CD4-positive, alpha-beta memory T cell (primary cell): Measurements from ENCODE around the gene MRPS23. TPM values are rescaled to one million over a fixed set of nuclear protein-coding genes. Genes with fewer than 3 reads are reported as not detected.

Experiments used
- CTCF ChIA-PET: fragments of 350-600 bp; sonication (Branson Sonifier 250); formaldehyde crosslinking; loops from one replicate; lab custom pipeline; 2021; ENCODE audit warnings: inconsistent platforms; ENCODE audit not compliant: partially characterized antibody; lab: Charles Lee
- POLR2A ChIA-PET: fragments of 350-600 bp; sonication (Branson Sonifier 250); formaldehyde crosslinking; loops from one replicate; lab custom pipeline; 2021; ENCODE audit not compliant: partially characterized antibody; lab: Charles Lee
- DNase-seq, 5 donors: peaks; one replicate each; pipeline versions ENCODE4 v3.0.0 to v3.0.0-alpha.2; 2020 to 2022; ENCODE audit warnings: mixed read lengths in 1 of 5
- H3K27ac ChIP-seq: one replicate; pipeline ENCODE4 v1.7.0; 2013; ENCODE audit warnings: low read depth, low read length
- H3K27me3 ChIP-seq: 2 replicates; pipeline ENCODE4 v1.7.0; 2013; ENCODE audit warnings: mild to moderate bottlenecking, low read length, moderate library complexity; ENCODE audit not compliant: insufficient read depth
- H3K36me3 ChIP-seq: 2 replicates; pipeline ENCODE4 v1.7.0; 2013; ENCODE audit warnings: mild to moderate bottlenecking, low read length, moderate library complexity; ENCODE audit not compliant: insufficient read depth
- H3K4me1 ChIP-seq: 2 replicates; pipeline ENCODE4 v1.7.0; 2013; ENCODE audit warnings: mild to moderate bottlenecking, low read length, moderate library complexity; ENCODE audit not compliant: insufficient read depth
- H3K4me3 ChIP-seq, 2 donors: one replicate each; pipeline ENCODE4 v1.7.0; 2013; ENCODE audit warnings: low read length in 2 of 2, mild to moderate bottlenecking in 1 of 2
- H3K9me3 ChIP-seq, 2 donors: one replicate each; pipeline ENCODE4 v1.7.0; 2013; ENCODE audit warnings: low read length in 2 of 2, control low read depth in 1 of 2; ENCODE audit not compliant: control insufficient read depth in 1 of 2
- H3K27ac Mint-ChIP-seq, 7 donors: one replicate each; pipeline ENCODE4 v1.8.0; 2020 to 2021; ENCODE audit warnings: mixed read lengths in 7 of 7, mild to moderate bottlenecking in 6 of 7, inconsistent platforms in 3 of 7, moderate library complexity in 3 of 7
- H3K27me3 Mint-ChIP-seq, 2 donors: one replicate each; pipeline ENCODE4 v1.8.0; 2020 to 2021; ENCODE audit warnings: mixed read lengths in 2 of 2
- H3K36me3 Mint-ChIP-seq, 2 donors: one replicate each; pipeline ENCODE4 v1.8.0; 2020 to 2021; ENCODE audit warnings: mixed read lengths in 2 of 2, inconsistent platforms in 1 of 2, mild to moderate bottlenecking in 1 of 2
- H3K4me1 Mint-ChIP-seq, 4 donors: one replicate each; pipeline ENCODE4 v1.8.0; 2020 to 2021; ENCODE audit warnings: mixed read lengths in 4 of 4, mild to moderate bottlenecking in 1 of 4
- H3K4me3 Mint-ChIP-seq, 8 donors: one replicate each; pipeline ENCODE4 v1.8.0; 2020 to 2021; ENCODE audit warnings: mixed read lengths in 8 of 8, mild to moderate bottlenecking in 7 of 8, moderate library complexity in 6 of 8, inconsistent platforms in 3 of 8
- H3K9me3 Mint-ChIP-seq, 8 donors: one replicate each; pipeline ENCODE4 v1.8.0; 2020 to 2021; ENCODE audit warnings: mixed read lengths in 8 of 8, mild to moderate bottlenecking in 5 of 8, inconsistent platforms in 3 of 8, moderate library complexity in 1 of 8
- intact Hi-C: fragments of 100-400 bp; cut with micrococcal nuclease; formaldehyde crosslinking; loops from one replicate; pipeline ENCODE4 v1.15.1; 2023
- polyA plus RNA-seq, 2 donors: library from polyadenylated mRNA; unstranded; fragments of 300-500 nt; fragmentation: Illumina TruSeq; gene quantifications; one replicate each; pipeline ENCODE4 v1.2.3, GENCODE V29; 2021
- total RNA-seq, 2 experiments: library from RNA; stranded (reverse); gene quantifications; one replicate each; pipeline ENCODE4 v1.2.3, GENCODE V29; 2021

Gene MRPS23
- total and polyA plus RNA-seq, 4 experiments from 2014 or later, result 28.7 to 41.7 (median 32.6) TPM

GRCh38 chr17:57832314-57833178 lies 17.3 kb downstream of the MRPS23 start:
- Mint-ChIP-seq H3K4me3 (no peak overlapping the region), H3K36me3 (peaks cover 4 to 5% of the 10 kb centered on the region in 2 donors), H3K27me3 (no peaks in the 10 kb centered on the region), H3K27ac (no peak overlapping the region), H3K9me3 (no peaks in the 10 kb centered on the region), H3K4me1 (peaks cover 0 to 5% (median 0%) of the 10 kb centered on the region in 4 donors)
- Histone ChIP-seq H3K9me3 (no peaks in the 10 kb centered on the region), H3K27ac (no peak overlapping the region), H3K27me3 (no peaks in the 10 kb centered on the region), H3K4me1 (peaks cover 10% of the 10 kb centered on the region), H3K36me3 (no peaks in the 10 kb centered on the region), H3K4me3 (no peak overlapping the region)
- intact Hi-C loops, result loop anchor here (1.0 to 5.0 kb wide), 2 partner anchors 235 to 589 kb away; no protein-coding TSS in a partner anchor
- ChIA-PET POLR2A (interaction anchor here (1.5 kb wide), 1 partner anchor 17 kb away, joined by 5 read pairs; the partner anchor contains the start of gene MRPS23), CTCF (interaction anchor here (0.6 to 3.6 kb wide), 30 partner anchors 8 to 703 kb away, joined by 3 to 31 read pairs (median 4); partner anchors contain the start of gene MRPS23)
- no peak for DNase-seq

- Histone ChIP-seq H3K27ac (no peak overlapping the region), H3K27me3 (no peaks in the 10 kb centered on the region), H3K4me3 (no peak overlapping the region), H3K9me3 (no peaks in the 10 kb centered on the region), H3K36me3 (no peaks in the 10 kb centered on the region), H3K4me1 (peaks cover 10% of the 10 kb centered on the region)
- ChIA-PET CTCF (interaction anchor here (1.7 kb wide), 1 partner anchor 8 kb away, joined by 3 read pairs; no protein-coding TSS in a partner anchor), POLR2A (no interaction called here)
- H3K4me1 Mint-ChIP-seq, result peaks cover 0 to 5% (median 0%) of the 10 kb centered on the region in 4 donors
- H3K27me3 Mint-ChIP-seq, result no peaks in the 10 kb centered on the region
- intact Hi-C loops, result loop anchor here (5.0 kb wide), 1 partner anchor 234 kb away; no protein-coding TSS in a partner anchor
- no peaks in the 10 kb centered on the region for H3K9me3 Mint-ChIP-seq
- DNase-seq, result no peak
- no peak overlapping the region for H3K4me3 Mint-ChIP-seq
- peak overlapping the region in 1 of 7 donors; percentile 36 for H3K27ac Mint-ChIP-seq
- H3K36me3 Mint-ChIP-seq, result no peaks in the 10 kb centered on the region
These were observed 19.0 kb downstream of the MRPS23 start for GRCh38 chr17:57830880-57831279.

GRCh38 chr17:57823469-57824401 lies 26.1 kb downstream of the MRPS23 start:
- CTCF ChIA-PET, result interaction anchor here (1.1 to 2.2 kb wide), 3 partner anchors 8 to 10 kb away, joined by 3 to 9 read pairs (median 4); no protein-coding TSS in a partner anchor
- Mint-ChIP-seq H3K4me3 (no peak overlapping the region), H3K9me3 (no peaks in the 10 kb centered on the region), H3K27me3 (peaks cover 3 to 5% of the 10 kb centered on the region in 2 donors), H3K27ac (no peak overlapping the region), H3K36me3 (no peaks in the 10 kb centered on the region), H3K4me1 (no peaks in the 10 kb centered on the region)
- H3K4me1 ChIP-seq, result no peaks in the 10 kb centered on the region
- H3K9me3 ChIP-seq, result no peaks in the 10 kb centered on the region
- H3K4me3 ChIP-seq, result no peak overlapping the region
- H3K27ac ChIP-seq, result no peak overlapping the region
- H3K36me3 ChIP-seq, result no peaks in the 10 kb centered on the region
- POLR2A ChIA-PET, result no interaction called here
- DNase-seq, result no peak
- intact Hi-C loops, result no loop called here
- no peaks in the 10 kb centered on the region for H3K27me3 ChIP-seq

GRCh38 chr17:57819867-57820266 lies 30.0 kb downstream of the MRPS23 start:
- no peaks in the 10 kb centered on the region for H3K27me3 ChIP-seq
- H3K4me1 ChIP-seq, result no peaks in the 10 kb centered on the region
- H3K36me3 Mint-ChIP-seq, result no peaks in the 10 kb centered on the region
- H3K9me3 Mint-ChIP-seq, result no peaks in the 10 kb centered on the region
- H3K36me3 ChIP-seq, result no peaks in the 10 kb centered on the region
- intact Hi-C loops, result no loop called here
- no peak overlapping the region for H3K27ac ChIP-seq
- DNase-seq, result no peak
- CTCF ChIA-PET, result no interaction called here
- H3K27ac Mint-ChIP-seq, result no peak overlapping the region
- no peak overlapping the region for H3K4me3 Mint-ChIP-seq
- H3K4me1 Mint-ChIP-seq, result no peaks in the 10 kb centered on the region
- POLR2A ChIA-PET, result no interaction called here
- no peaks in the 10 kb centered on the region for H3K9me3 ChIP-seq
- H3K27me3 Mint-ChIP-seq, result peaks cover 12 to 14% of the 10 kb centered on the region in 2 donors
- H3K4me3 ChIP-seq, result no peak overlapping the region

GRCh38 chr17:57819285-57819684 lies 30.6 kb downstream of the MRPS23 start:
- H3K4me3 ChIP-seq, result no peak overlapping the region
- no peak overlapping the region for H3K27ac Mint-ChIP-seq
- H3K36me3 Mint-ChIP-seq, result no peaks in the 10 kb centered on the region
- no peaks in the 10 kb centered on the region for H3K4me1 ChIP-seq
- H3K27me3 Mint-ChIP-seq, result peaks cover 13 to 19% of the 10 kb centered on the region in 2 donors
- no peak overlapping the region for H3K4me3 Mint-ChIP-seq
- no peaks in the 10 kb centered on the region for H3K27me3 ChIP-seq
- intact Hi-C loops, result no loop called here
- DNase-seq, result no peak
- no peaks in the 10 kb centered on the region for H3K9me3 ChIP-seq
- no peaks in the 10 kb centered on the region for H3K4me1 Mint-ChIP-seq
- no peak overlapping the region for H3K27ac ChIP-seq
- H3K9me3 Mint-ChIP-seq, result no peaks in the 10 kb centered on the region
- CTCF ChIA-PET, result interaction anchor here (2.6 kb wide), 1 partner anchor 14 kb away, joined by 12 read pairs; no protein-coding TSS in a partner anchor
- H3K36me3 ChIP-seq, result no peaks in the 10 kb centered on the region
- POLR2A ChIA-PET, result no interaction called here

- no peak for DNase-seq
- no peak overlapping the region for H3K4me3 Mint-ChIP-seq
- Histone ChIP-seq H3K4me1 (no peaks in the 10 kb centered on the region), H3K9me3 (no peaks in the 10 kb centered on the region), H3K27me3 (no peaks in the 10 kb centered on the region), H3K36me3 (no peaks in the 10 kb centered on the region), H3K4me3 (no peak overlapping the region), H3K27ac (no peak overlapping the region)
- no peaks in the 10 kb centered on the region for H3K4me1 Mint-ChIP-seq
- no peak overlapping the region for H3K27ac Mint-ChIP-seq
- H3K9me3 Mint-ChIP-seq, result no peaks in the 10 kb centered on the region
- POLR2A ChIA-PET, result no interaction called here
- no peaks in the 10 kb centered on the region for H3K36me3 Mint-ChIP-seq
- H3K27me3 Mint-ChIP-seq, result peaks cover 16 to 18% of the 10 kb centered on the region in 2 donors
- intact Hi-C loops, result no loop called here
- CTCF ChIA-PET, result interaction anchor here (0.5 to 2.6 kb wide), 3 partner anchors 15 to 786 kb away, joined by 3 to 12 read pairs (median 3); no protein-coding TSS in a partner anchor
These were observed 31.8 kb downstream of the MRPS23 start for GRCh38 chr17:57818066-57818465.
